PC-9 (cell line): ENCODE results near the gene NF1.

Experiments
- EZH2 ChIP-seq: fragments of 200-600 bp; sonication (generic); IDR thresholded peaks from 2 replicates; pipeline ENCODE4 v1.8.0; 2017; ENCODE audit warnings: antibody characterized with exemption, low read depth
- TF ChIP-seq, protein P1 (sequence below): fragments of 200-600 bp; sonication (generic); conservative IDR thresholded peaks from 2 replicates; pipeline ENCODE4 v1.6.1; 2017; ENCODE audit warnings: mixed run types, antibody characterized with exemption, mild to moderate bottlenecking, moderate library complexity

DNA sequence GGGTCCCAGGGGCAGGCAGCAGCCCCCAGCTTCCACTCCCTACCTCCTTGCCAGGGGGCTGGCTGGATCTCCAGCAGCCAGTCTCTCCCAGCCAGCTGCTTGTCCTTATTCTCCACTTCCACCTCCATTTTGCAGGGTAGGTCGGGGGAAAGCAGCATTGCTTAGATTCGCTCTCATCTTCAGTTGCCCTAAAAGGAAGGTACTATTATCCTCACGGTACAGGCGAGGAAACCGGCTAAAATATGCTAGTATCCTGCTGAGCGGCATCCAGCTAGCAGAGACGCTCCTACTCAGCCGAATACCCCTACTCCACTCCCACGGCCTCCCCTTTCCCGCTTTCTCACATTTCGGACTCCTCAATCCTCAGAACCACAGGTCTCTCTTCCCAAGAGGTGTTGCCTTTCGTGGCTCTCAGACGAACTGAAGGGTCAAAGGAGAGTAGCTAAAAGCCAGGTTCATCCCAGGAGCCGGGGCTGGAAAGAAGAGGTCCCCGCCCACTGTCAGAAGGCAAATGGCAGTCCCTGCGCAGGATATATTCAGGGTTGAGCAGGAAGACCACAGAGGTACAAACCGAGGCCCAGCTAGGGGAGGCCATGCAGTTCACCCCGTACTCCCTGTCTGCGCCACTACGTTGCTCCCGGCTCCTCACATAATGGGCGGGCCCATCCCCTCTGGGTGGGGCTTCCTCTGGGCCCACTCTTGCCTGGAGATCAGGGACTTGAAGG, 295.0 kb downstream of the NF1 start:
- TF ChIP-seq, protein P1, sequence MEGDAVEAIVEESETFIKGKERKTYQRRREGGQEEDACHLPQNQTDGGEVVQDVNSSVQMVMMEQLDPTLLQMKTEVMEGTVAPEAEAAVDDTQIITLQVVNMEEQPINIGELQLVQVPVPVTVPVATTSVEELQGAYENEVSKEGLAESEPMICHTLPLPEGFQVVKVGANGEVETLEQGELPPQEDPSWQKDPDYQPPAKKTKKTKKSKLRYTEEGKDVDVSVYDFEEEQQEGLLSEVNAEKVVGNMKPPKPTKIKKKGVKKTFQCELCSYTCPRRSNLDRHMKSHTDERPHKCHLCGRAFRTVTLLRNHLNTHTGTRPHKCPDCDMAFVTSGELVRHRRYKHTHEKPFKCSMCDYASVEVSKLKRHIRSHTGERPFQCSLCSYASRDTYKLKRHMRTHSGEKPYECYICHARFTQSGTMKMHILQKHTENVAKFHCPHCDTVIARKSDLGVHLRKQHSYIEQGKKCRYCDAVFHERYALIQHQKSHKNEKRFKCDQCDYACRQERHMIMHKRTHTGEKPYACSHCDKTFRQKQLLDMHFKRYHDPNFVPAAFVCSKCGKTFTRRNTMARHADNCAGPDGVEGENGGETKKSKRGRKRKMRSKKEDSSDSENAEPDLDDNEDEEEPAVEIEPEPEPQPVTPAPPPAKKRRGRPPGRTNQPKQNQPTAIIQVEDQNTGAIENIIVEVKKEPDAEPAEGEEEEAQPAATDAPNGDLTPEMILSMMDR, result no peak; the same call in 1 of the 2 replicates
- TF ChIP-seq EZH2, result no peak
